ENCODE results near the gene ZBTB34.

The ZBTB34 gene

GRCh38 chr9:126926364-126926763 is 65.9 kb downstream of the ZBTB34 start:
- H3K9ac ChIP-seq (ENCODE audit: low read length): no peak overlapping the region
- H3K79me2 ChIP-seq (ENCODE audit: insufficient read depth, low read length): no peaks in the 10 kb centered on the region
- TF ChIP-seq, protein P1, sequence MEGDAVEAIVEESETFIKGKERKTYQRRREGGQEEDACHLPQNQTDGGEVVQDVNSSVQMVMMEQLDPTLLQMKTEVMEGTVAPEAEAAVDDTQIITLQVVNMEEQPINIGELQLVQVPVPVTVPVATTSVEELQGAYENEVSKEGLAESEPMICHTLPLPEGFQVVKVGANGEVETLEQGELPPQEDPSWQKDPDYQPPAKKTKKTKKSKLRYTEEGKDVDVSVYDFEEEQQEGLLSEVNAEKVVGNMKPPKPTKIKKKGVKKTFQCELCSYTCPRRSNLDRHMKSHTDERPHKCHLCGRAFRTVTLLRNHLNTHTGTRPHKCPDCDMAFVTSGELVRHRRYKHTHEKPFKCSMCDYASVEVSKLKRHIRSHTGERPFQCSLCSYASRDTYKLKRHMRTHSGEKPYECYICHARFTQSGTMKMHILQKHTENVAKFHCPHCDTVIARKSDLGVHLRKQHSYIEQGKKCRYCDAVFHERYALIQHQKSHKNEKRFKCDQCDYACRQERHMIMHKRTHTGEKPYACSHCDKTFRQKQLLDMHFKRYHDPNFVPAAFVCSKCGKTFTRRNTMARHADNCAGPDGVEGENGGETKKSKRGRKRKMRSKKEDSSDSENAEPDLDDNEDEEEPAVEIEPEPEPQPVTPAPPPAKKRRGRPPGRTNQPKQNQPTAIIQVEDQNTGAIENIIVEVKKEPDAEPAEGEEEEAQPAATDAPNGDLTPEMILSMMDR (IDR thresholded peaks at IDR 0.05; ENCODE audit: low read length): no peak
- no peak for TF ChIP-seq EZH2 (IDR thresholded peaks at IDR 0.05; ENCODE audit: borderline replicate concordance, low read length)

GRCh38 chr9:126927419-126927818 is 67.0 kb downstream of the ZBTB34 start:
- Histone ChIP-seq H3K9ac (ENCODE audit: low read length) (no peak overlapping the region), H3F3A (ENCODE audit: insufficient read depth, low read length) (no peaks in the 10 kb centered on the region), H3K27ac (ENCODE audit: low read depth, low read length, poor library complexity, severe bottlenecking) (no peak overlapping the region), H3K79me2 (ENCODE audit: insufficient read depth, low read length) (no peaks in the 10 kb centered on the region), H3K4me1 (ENCODE audit: insufficient read depth, low read length, severe bottlenecking) (no peaks in the 10 kb centered on the region), H3K9me3 (ENCODE audit: low read length) (no peaks in the 10 kb centered on the region), H2AFZ (ENCODE audit: low read length) (no peak overlapping the region), H3K36me3 (ENCODE audit: insufficient read depth, low read length) (no peaks in the 10 kb centered on the region), H4K20me1 (ENCODE audit: insufficient read depth, low read length) (no peaks in the 10 kb centered on the region), H3K9me2 (ENCODE audit: low read depth, low read length) (no peaks in the 10 kb centered on the region), H3K4me3 (ENCODE audit: low read depth, low read length, poor library complexity, severe bottlenecking) (no peak overlapping the region), H3K4me2 (ENCODE audit: low read length) (no peak overlapping the region), H3K27me3 (ENCODE audit: insufficient read depth, low read length) (no peaks in the 10 kb centered on the region; the same call in 1 of the 2 replicates)
- TF ChIP-seq, protein P1 (IDR thresholded peaks at IDR 0.05; ENCODE audit: low read length): no peak
- TF ChIP-seq EZH2 (IDR thresholded peaks at IDR 0.05; ENCODE audit: borderline replicate concordance, low read length): no peak

More at GRCh38 chr9:126926364-126926763, 65.9 kb downstream of the ZBTB34 start:
- Histone ChIP-seq H3K4me3 (ENCODE audit: low read depth, low read length, poor library complexity, severe bottlenecking) (no peak overlapping the region), H3K36me3 (ENCODE audit: insufficient read depth, low read length) (no peaks in the 10 kb centered on the region), H4K20me1 (ENCODE audit: insufficient read depth, low read length) (no peaks in the 10 kb centered on the region), H3K4me2 (ENCODE audit: low read length) (no peak overlapping the region), H3K27ac (ENCODE audit: low read depth, low read length, poor library complexity, severe bottlenecking) (no peak overlapping the region), H3K9me2 (ENCODE audit: low read depth, low read length) (no peaks in the 10 kb centered on the region), H3K9me3 (ENCODE audit: low read length) (no peaks in the 10 kb centered on the region), H3K4me1 (ENCODE audit: insufficient read depth, low read length, severe bottlenecking) (no peaks in the 10 kb centered on the region), H2AFZ (ENCODE audit: low read length) (no peak overlapping the region), H3K27me3 (ENCODE audit: insufficient read depth, low read length) (no peaks in the 10 kb centered on the region; the same call in 1 of the 2 replicates), H3F3A (ENCODE audit: insufficient read depth, low read length) (no peaks in the 10 kb centered on the region)

GRCh38 chr9:126932871-126933321 is 72.5 kb downstream of the ZBTB34 start:
- Histone ChIP-seq H3K4me1 (ENCODE audit: insufficient read depth, low read length, severe bottlenecking) (no peaks in the 10 kb centered on the region), H3K27ac (ENCODE audit: low read depth, low read length, poor library complexity, severe bottlenecking) (no peak overlapping the region), H3K9ac (ENCODE audit: low read length) (no peak overlapping the region), H3K79me2 (ENCODE audit: insufficient read depth, low read length) (no peaks in the 10 kb centered on the region), H3K4me3 (ENCODE audit: low read depth, low read length, poor library complexity, severe bottlenecking) (no peak overlapping the region), H3F3A (ENCODE audit: insufficient read depth, low read length) (no peaks in the 10 kb centered on the region), H3K36me3 (ENCODE audit: insufficient read depth, low read length) (no peaks in the 10 kb centered on the region), H3K9me3 (ENCODE audit: low read length) (no peaks in the 10 kb centered on the region), H3K9me2 (ENCODE audit: low read depth, low read length) (no peaks in the 10 kb centered on the region), H3K27me3 (ENCODE audit: insufficient read depth, low read length) (no peaks in the 10 kb centered on the region), H3K4me2 (ENCODE audit: low read length) (no peak overlapping the region), H2AFZ (ENCODE audit: low read length) (no peak overlapping the region), H4K20me1 (ENCODE audit: insufficient read depth, low read length) (no peaks in the 10 kb centered on the region)
- TF ChIP-seq, protein P1 (IDR thresholded peaks at IDR 0.05; ENCODE audit: low read length): no peak
- TF ChIP-seq EZH2 (IDR thresholded peaks at IDR 0.05; ENCODE audit: borderline replicate concordance, low read length): no peak
